ENCODE results near the gene TMEM253.

The TMEM253 gene

GRCh38 chr14:21112255-21112654 lies 11.4 kb downstream of the TMEM253 start:
- TF ChIP-seq CTCF (conservative IDR thresholded peaks at IDR 0.05; ENCODE audit: low read depth, low read length), result no peak
- no peak for DNase-seq (ENCODE audit: low read depth)
- no peak overlapping the region for H3K4me3 ChIP-seq (ENCODE audit: low read depth, low read length)

- TF ChIP-seq CTCF (conservative IDR thresholded peaks at IDR 0.05; ENCODE audit: low read depth, low read length), result no peak
- H3K4me3 ChIP-seq (ENCODE audit: low read depth, low read length), result no peak overlapping the region
- DNase-seq (ENCODE audit: low read depth), result no peak
Measured at GRCh38 chr14:21113369-21113768, 12.5 kb downstream of the TMEM253 start.

- DNase-seq (ENCODE audit: low read depth), result no peak
- no peak overlapping the region for H3K4me3 ChIP-seq (ENCODE audit: low read depth, low read length)
- no peak for TF ChIP-seq CTCF (conservative IDR thresholded peaks at IDR 0.05; ENCODE audit: low read depth, low read length)
Measured at GRCh38 chr14:21118933-21119332, 18.1 kb downstream of the TMEM253 start.

- no peak for TF ChIP-seq CTCF (conservative IDR thresholded peaks at IDR 0.05; ENCODE audit: low read depth, low read length)
- no peak for DNase-seq (ENCODE audit: low read depth)
- no peak overlapping the region for H3K4me3 ChIP-seq (ENCODE audit: low read depth, low read length)
Measured at GRCh38 chr14:21120686-21121085, 19.8 kb downstream of the TMEM253 start.

GRCh38 chr14:21121122-21121521 lies 20.3 kb downstream of the TMEM253 start:
- DNase-seq (ENCODE audit: low read depth), result no peak
- no peak for TF ChIP-seq CTCF (conservative IDR thresholded peaks at IDR 0.05; ENCODE audit: low read depth, low read length)
- no peak overlapping the region for H3K4me3 ChIP-seq (ENCODE audit: low read depth, low read length)

- TF ChIP-seq CTCF (conservative IDR thresholded peaks at IDR 0.05; ENCODE audit: low read depth, low read length), result no peak
- DNase-seq (ENCODE audit: low read depth), result no peak
- no peak overlapping the region for H3K4me3 ChIP-seq (ENCODE audit: low read depth, low read length)
Measured at GRCh38 chr14:21123429-21123828, 22.6 kb downstream of the TMEM253 start.

- DNase-seq (ENCODE audit: low read depth), result no peak
- no peak overlapping the region for H3K4me3 ChIP-seq (ENCODE audit: low read depth, low read length)
- no peak for TF ChIP-seq CTCF (conservative IDR thresholded peaks at IDR 0.05; ENCODE audit: low read depth, low read length)
Measured at GRCh38 chr14:21133901-21134300, 33.0 kb downstream of the TMEM253 start.

All from choroid plexus epithelial cell (primary cell).